Right atrium auricular region (tissue), 2 donors: Measurements from ENCODE around the gene COL16A1. TPM values are rescaled to one million over a fixed set of nuclear protein-coding genes. Genes with fewer than 3 reads are reported as not detected.

ENCODE experiments used
- DNase-seq: peaks from one replicate; pipeline ENCODE4 v3.0.0-alpha.2; 2019; ENCODE audit warnings: low spot score
- H3K27ac ChIP-seq, 2 donors: fragments of 200-600 bp; sonication (generic); 1 replicate in 1 of 2; 2 replicates in 1 of 2; pipeline ENCODE4 v1.5.1; 2016 to 2019
- H3K27me3 ChIP-seq, 2 donors: fragments of 200-600 bp; sonication (generic); one replicate each; pipeline versions ENCODE4 v1.5.1 to v1.6.0; 2017 to 2019
- H3K36me3 ChIP-seq: fragments of 200-600 bp; sonication (generic); one replicate; pipeline ENCODE4 v1.5.1; 2016
- H3K4me1 ChIP-seq, 2 donors: fragments of 200-600 bp; sonication (generic); one replicate each; pipeline versions ENCODE4 v1.5.1 to v1.6.0; 2017 to 2019
- H3K4me3 ChIP-seq, 2 donors: fragments of 200-600 bp; sonication (generic); 1 replicate in 1 of 2; 2 replicates in 1 of 2; pipeline ENCODE4 v1.5.1; 2017 to 2019; ENCODE audit warnings: mild to moderate bottlenecking in 1 of 2, moderate library complexity in 1 of 2
- H3K9me3 ChIP-seq, 2 donors: fragments of 200-600 bp; sonication (generic); one replicate each; pipeline ENCODE4 v1.5.1; 2019
- CTCF ChIP-seq, 2 donors: fragments of 200-600 bp; sonication (generic); IDR thresholded peaks; one replicate each; pipeline ENCODE4 v1.5.1; 2019; ENCODE audit warnings: antibody characterized with exemption in 2 of 2
- total RNA-seq, 2 donors: library from RNA; depleted of rRNA; stranded (reverse); fragments of >200 nt; gene quantifications; one replicate each; pipeline ENCODE4 v1.1.0, GENCODE V29; 2016

Gene COL16A1
- total RNA-seq, 2 donors from 2014 or later: 31.2 to 34.4 TPM

GRCh38 chr1:31715873-31716220 is 12.0 kb upstream of the COL16A1 start:
- H3K36me3 ChIP-seq: no peaks in the 10 kb centered on the region
- no peak for DNase-seq
- no peaks in the 10 kb centered on the region for H3K27me3 ChIP-seq
- H3K4me3 ChIP-seq: peak overlapping the region in 1 of 2 donors; percentile 56
- TF ChIP-seq CTCF (IDR thresholded peaks at IDR 0.05): no peak
- peak overlapping the region; percentile 95 to 98 for H3K27ac ChIP-seq
- peaks cover 0 to 44% of the 10 kb centered on the region in 2 donors for H3K4me1 ChIP-seq
- no peaks in the 10 kb centered on the region for H3K9me3 ChIP-seq

GRCh38 chr1:31715087-31715872 is 11.5 kb upstream of the COL16A1 start:
- H3K4me3 ChIP-seq: peak overlapping the region; percentile 39 to 56
- H3K4me1 ChIP-seq: peaks cover 0 to 44% of the 10 kb centered on the region in 2 donors
- no peaks in the 10 kb centered on the region for H3K9me3 ChIP-seq
- no peaks in the 10 kb centered on the region for H3K27me3 ChIP-seq
- peak overlapping the region; percentile 95 to 98 for H3K27ac ChIP-seq
- peak; percentile 93 to 95 for TF ChIP-seq CTCF (IDR thresholded peaks at IDR 0.05)
- DNase-seq: peak; percentile 96
- H3K36me3 ChIP-seq: no peaks in the 10 kb centered on the region

- H3K27me3 ChIP-seq: no peaks in the 10 kb centered on the region
- H3K36me3 ChIP-seq: no peaks in the 10 kb centered on the region
- H3K9me3 ChIP-seq: no peaks in the 10 kb centered on the region
- DNase-seq: peak; percentile 90
- peaks cover 0 to 44% of the 10 kb centered on the region in 2 donors for H3K4me1 ChIP-seq
- peak overlapping the region; percentile 95 to 98 for H3K27ac ChIP-seq
- peak overlapping the region; percentile 39 to 56 for H3K4me3 ChIP-seq
- peak; percentile 29 to 64 for TF ChIP-seq CTCF (IDR thresholded peaks at IDR 0.05)
These were observed 10.7 kb upstream of the COL16A1 start for GRCh38 chr1:31714442-31715086.

- H3K27me3 ChIP-seq: no peaks in the 10 kb centered on the region
- no peaks in the 10 kb centered on the region for H3K36me3 ChIP-seq
- no peak for TF ChIP-seq CTCF (IDR thresholded peaks at IDR 0.05)
- H3K9me3 ChIP-seq: no peaks in the 10 kb centered on the region
- peak; percentile 62 for DNase-seq
- H3K4me3 ChIP-seq: no peak overlapping the region
- peaks cover 0 to 47% of the 10 kb centered on the region in 2 donors for H3K4me1 ChIP-seq
- peak overlapping the region; percentile 95 to 98 for H3K27ac ChIP-seq
These were observed 8.8 kb upstream of the COL16A1 start for GRCh38 chr1:31712630-31713029.

- Histone ChIP-seq H3K9me3 (no peaks in the 10 kb centered on the region), H3K4me1 (peaks cover 0 to 51% of the 10 kb centered on the region in 2 donors), H3K27me3 (no peaks in the 10 kb centered on the region), H3K4me3 (no peak overlapping the region), H3K36me3 (no peaks in the 10 kb centered on the region), H3K27ac (peak overlapping the region; percentile 95 to 98)
- no peak for DNase-seq
- no peak for TF ChIP-seq CTCF (IDR thresholded peaks at IDR 0.05)
These were observed 8.3 kb upstream of the COL16A1 start for GRCh38 chr1:31712068-31712467.
